ENCODE data around the gene ZMAT5.

ZMAT5 gene

GRCh38 chr22:29803190-29803589 lies 36.4 kb upstream of the ZMAT5 start:
- Histone ChIP-seq H3K27ac (ENCODE audit: low read depth, low read length) (no peak overlapping the region), H3K27me3 (ENCODE audit: control insufficient read depth, insufficient read depth, low read length) (no peaks in the 10 kb centered on the region), H3K9me3 (ENCODE audit: control insufficient read depth, insufficient read depth, low read depth, low read length) (no peaks in the 10 kb centered on the region), H3K4me3 (ENCODE audit: low read depth, low read length) (no peak overlapping the region), H3K9ac (ENCODE audit: low read length) (no peak overlapping the region), H3K4me1 (ENCODE audit: control insufficient read depth, insufficient read depth, low read length) (0 out of 2 replicates have a peak, but pooled peaks cover 3% of the 10 kb centered on the region), H3K36me3 (ENCODE audit: control insufficient read depth, insufficient read depth, low read length) (peaks cover 88% of the 10 kb centered on the region)

- H3K9ac ChIP-seq (ENCODE audit: low read length), result no peak overlapping the region
- H3K27ac ChIP-seq (ENCODE audit: low read depth, low read length), result no peak overlapping the region
- no peak overlapping the region for H3K4me3 ChIP-seq (ENCODE audit: low read depth, low read length)
- no peaks in the 10 kb centered on the region for H3K27me3 ChIP-seq (ENCODE audit: control insufficient read depth, insufficient read depth, low read length)
- H3K9me3 ChIP-seq (ENCODE audit: control insufficient read depth, insufficient read depth, low read depth, low read length), result no peaks in the 10 kb centered on the region
- 0 out of 2 replicates have a peak, but pooled peaks cover 3% of the 10 kb centered on the region for H3K4me1 ChIP-seq (ENCODE audit: control insufficient read depth, insufficient read depth, low read length)
- peaks cover 86% of the 10 kb centered on the region for H3K36me3 ChIP-seq (ENCODE audit: control insufficient read depth, insufficient read depth, low read length)
Observed at GRCh38 chr22:29801796-29802195, 35.0 kb upstream of the ZMAT5 start.

- Histone ChIP-seq H3K27me3 (ENCODE audit: control insufficient read depth, insufficient read depth, low read length) (no peaks in the 10 kb centered on the region), H3K27ac (ENCODE audit: low read depth, low read length) (no peak overlapping the region), H3K9me3 (ENCODE audit: control insufficient read depth, insufficient read depth, low read depth, low read length) (no peaks in the 10 kb centered on the region), H3K9ac (ENCODE audit: low read length) (no peak overlapping the region), H3K36me3 (ENCODE audit: control insufficient read depth, insufficient read depth, low read length) (peaks cover 86% of the 10 kb centered on the region), H3K4me3 (ENCODE audit: low read depth, low read length) (no peak overlapping the region), H3K4me1 (ENCODE audit: control insufficient read depth, insufficient read depth, low read length) (0 out of 2 replicates have a peak, but pooled peaks cover 3% of the 10 kb centered on the region)
Observed at GRCh38 chr22:29801153-29801552, 34.3 kb upstream of the ZMAT5 start.

GRCh38 chr22:29799217-29799680 lies 32.4 kb upstream of the ZMAT5 start:
- Histone ChIP-seq H3K4me3 (ENCODE audit: low read depth, low read length) (no peak overlapping the region), H3K36me3 (ENCODE audit: control insufficient read depth, insufficient read depth, low read length) (peaks cover 75% of the 10 kb centered on the region), H3K27me3 (ENCODE audit: control insufficient read depth, insufficient read depth, low read length) (no peaks in the 10 kb centered on the region), H3K4me1 (ENCODE audit: control insufficient read depth, insufficient read depth, low read length) (0 out of 2 replicates have a peak, but pooled peaks cover 3% of the 10 kb centered on the region), H3K9ac (ENCODE audit: low read length) (no peak overlapping the region), H3K27ac (ENCODE audit: low read depth, low read length) (no peak overlapping the region), H3K9me3 (ENCODE audit: control insufficient read depth, insufficient read depth, low read depth, low read length) (no peaks in the 10 kb centered on the region)

GRCh38 chr22:29798801-29799200 lies 32.0 kb upstream of the ZMAT5 start:
- Histone ChIP-seq H3K9me3 (ENCODE audit: control insufficient read depth, insufficient read depth, low read depth, low read length) (no peaks in the 10 kb centered on the region), H3K4me1 (ENCODE audit: control insufficient read depth, insufficient read depth, low read length) (0 out of 2 replicates have a peak, but pooled peaks cover 3% of the 10 kb centered on the region), H3K36me3 (ENCODE audit: control insufficient read depth, insufficient read depth, low read length) (peaks cover 71% of the 10 kb centered on the region), H3K27me3 (ENCODE audit: control insufficient read depth, insufficient read depth, low read length) (no peaks in the 10 kb centered on the region), H3K9ac (ENCODE audit: low read length) (no peak overlapping the region), H3K27ac (ENCODE audit: low read depth, low read length) (no peak overlapping the region), H3K4me3 (ENCODE audit: low read depth, low read length) (no peak overlapping the region)

- H3K4me1 ChIP-seq (ENCODE audit: control insufficient read depth, insufficient read depth, low read length), result 0 out of 2 replicates have a peak, but pooled peaks cover 3% of the 10 kb centered on the region
- H3K36me3 ChIP-seq (ENCODE audit: control insufficient read depth, insufficient read depth, low read length), result peaks cover 69% of the 10 kb centered on the region
- H3K4me3 ChIP-seq (ENCODE audit: low read depth, low read length), result no peak overlapping the region
- no peak overlapping the region for H3K27ac ChIP-seq (ENCODE audit: low read depth, low read length)
- no peaks in the 10 kb centered on the region for H3K9me3 ChIP-seq (ENCODE audit: control insufficient read depth, insufficient read depth, low read depth, low read length)
- H3K27me3 ChIP-seq (ENCODE audit: control insufficient read depth, insufficient read depth, low read length), result no peaks in the 10 kb centered on the region
- H3K9ac ChIP-seq (ENCODE audit: low read length), result no peak overlapping the region
Observed at GRCh38 chr22:29798318-29798717, 31.5 kb upstream of the ZMAT5 start.

- H3K4me3 ChIP-seq (ENCODE audit: low read depth, low read length), result no peak overlapping the region
- H3K4me1 ChIP-seq (ENCODE audit: control insufficient read depth, insufficient read depth, low read length), result 0 out of 2 replicates have a peak, but pooled peaks cover 3% of the 10 kb centered on the region
- peaks cover 77% of the 10 kb centered on the region for H3K36me3 ChIP-seq (ENCODE audit: control insufficient read depth, insufficient read depth, low read length)
- no peaks in the 10 kb centered on the region for H3K9me3 ChIP-seq (ENCODE audit: control insufficient read depth, insufficient read depth, low read depth, low read length)
- no peaks in the 10 kb centered on the region for H3K27me3 ChIP-seq (ENCODE audit: control insufficient read depth, insufficient read depth, low read length)
- no peak overlapping the region for H3K27ac ChIP-seq (ENCODE audit: low read depth, low read length)
- H3K9ac ChIP-seq (ENCODE audit: low read length), result no peak overlapping the region
Observed at GRCh38 chr22:29797351-29797750, 30.5 kb upstream of the ZMAT5 start.

GRCh38 chr22:29795663-29796062 lies 28.9 kb upstream of the ZMAT5 start:
- H3K36me3 ChIP-seq (ENCODE audit: control insufficient read depth, insufficient read depth, low read length), result peaks cover 75% of the 10 kb centered on the region

GRCh38 chr22:29793396-29793795 lies 26.6 kb upstream of the ZMAT5 start:
- H3K9me3 ChIP-seq (ENCODE audit: control insufficient read depth, insufficient read depth, low read depth, low read length), result no peaks in the 10 kb centered on the region
- no peak overlapping the region for H3K9ac ChIP-seq (ENCODE audit: low read length)
- H3K27ac ChIP-seq (ENCODE audit: low read depth, low read length), result no peak overlapping the region
- H3K27me3 ChIP-seq (ENCODE audit: control insufficient read depth, insufficient read depth, low read length), result no peaks in the 10 kb centered on the region
- no peaks in the 10 kb centered on the region for H3K4me1 ChIP-seq (ENCODE audit: control insufficient read depth, insufficient read depth, low read length)
- H3K36me3 ChIP-seq (ENCODE audit: control insufficient read depth, insufficient read depth, low read length), result peaks cover 75% of the 10 kb centered on the region
- H3K4me3 ChIP-seq (ENCODE audit: low read depth, low read length), result no peak overlapping the region

More at GRCh38 chr22:29795663-29796062, 28.9 kb upstream of the ZMAT5 start:
- no peaks in the 10 kb centered on the region for H3K9me3 ChIP-seq (ENCODE audit: control insufficient read depth, insufficient read depth, low read depth, low read length)
- no peak overlapping the region for H3K27ac ChIP-seq (ENCODE audit: low read depth, low read length)
- H3K9ac ChIP-seq (ENCODE audit: low read length), result no peak overlapping the region
- no peaks in the 10 kb centered on the region for H3K4me1 ChIP-seq (ENCODE audit: control insufficient read depth, insufficient read depth, low read length)
- H3K4me3 ChIP-seq (ENCODE audit: low read depth, low read length), result no peak overlapping the region
- H3K27me3 ChIP-seq (ENCODE audit: control insufficient read depth, insufficient read depth, low read length), result no peaks in the 10 kb centered on the region

- Histone ChIP-seq H3K4me3 (ENCODE audit: low read depth, low read length) (no peak overlapping the region), H3K27ac (ENCODE audit: low read depth, low read length) (no peak overlapping the region), H3K27me3 (ENCODE audit: control insufficient read depth, insufficient read depth, low read length) (no peaks in the 10 kb centered on the region), H3K36me3 (ENCODE audit: control insufficient read depth, insufficient read depth, low read length) (peaks cover 59% of the 10 kb centered on the region), H3K9ac (ENCODE audit: low read length) (no peak overlapping the region), H3K4me1 (ENCODE audit: control insufficient read depth, insufficient read depth, low read length) (no peaks in the 10 kb centered on the region), H3K9me3 (ENCODE audit: control insufficient read depth, insufficient read depth, low read depth, low read length) (no peaks in the 10 kb centered on the region)
Observed at GRCh38 chr22:29790061-29790460, 23.3 kb upstream of the ZMAT5 start.

GRCh38 chr22:29788339-29789279 lies 21.8 kb upstream of the ZMAT5 start:
- H3K27ac ChIP-seq (ENCODE audit: low read depth, low read length), result no peak overlapping the region
- H3K4me3 ChIP-seq (ENCODE audit: low read depth, low read length), result no peak overlapping the region
- no peaks in the 10 kb centered on the region for H3K4me1 ChIP-seq (ENCODE audit: control insufficient read depth, insufficient read depth, low read length)
- no peak overlapping the region for H3K9ac ChIP-seq (ENCODE audit: low read length)
- H3K36me3 ChIP-seq (ENCODE audit: control insufficient read depth, insufficient read depth, low read length), result peaks cover 55% of the 10 kb centered on the region
- H3K27me3 ChIP-seq (ENCODE audit: control insufficient read depth, insufficient read depth, low read length), result no peaks in the 10 kb centered on the region
- no peaks in the 10 kb centered on the region for H3K9me3 ChIP-seq (ENCODE audit: control insufficient read depth, insufficient read depth, low read depth, low read length)
